ENCODE data around the gene LTBP3. TPM values are rescaled to one million over a fixed set of nuclear protein-coding genes. Genes with fewer than 3 reads are reported as not detected.
"Not testable (repeated sequence)": the region's sequence is repeated elsewhere in the genome, so short reads cannot be mapped to it uniquely, and the experiment has no call there.

The LTBP3 gene
- polyA plus RNA-seq, 1 of the 3 experiments (the other 2 are of a cell fraction), result 167 TPM

- POLR2A ChIA-PET, result interaction anchor here (0.8 kb wide), 1 partner anchor 31 kb away, joined by 3 read pairs; no protein-coding TSS in a partner anchor
- H3K27ac ChIP-seq (ENCODE audit: low read depth in 2 of 2, low read length in 1 of 2), result no peak overlapping the region
Observed at GRCh38 chr11:65516135-65516968, 41.8 kb downstream of the LTBP3 start.

GRCh38 chr11:65512311-65512710 is 45.8 kb downstream of the LTBP3 start:
- not testable (repeated sequence) for H3K9me3 ChIP-seq; H3K9me2 ChIP-seq; H4K20me1 ChIP-seq (ENCODE audit: insufficient read depth); H2AFZ ChIP-seq (ENCODE audit: low read depth); H3K4me2 ChIP-seq; H3K27me3 ChIP-seq (ENCODE audit: insufficient read depth); H3K4me3 ChIP-seq (ENCODE audit: low read depth in 2 of 2, low read length in 1 of 2); DNase-seq; H3K9ac ChIP-seq; H3K27ac ChIP-seq (ENCODE audit: low read depth in 2 of 2, low read length in 1 of 2); H3K4me1 ChIP-seq (ENCODE audit: control insufficient read depth in 1 of 2, insufficient read depth in 2 of 2, low read depth in 1 of 2, low read length in 1 of 2); H3K36me3 ChIP-seq (replicated peaks in 1 of 2; ENCODE audit: control insufficient read depth in 1 of 2, insufficient read depth in 2 of 2, low read length in 1 of 2)
- peaks cover 27% of the 10 kb centered on the region for H3K79me2 ChIP-seq (ENCODE audit: insufficient read depth)
- H3F3A ChIP-seq (replicated peaks; ENCODE audit: insufficient read depth), result peaks cover 59% of the 10 kb centered on the region
- POLR2A ChIA-PET, result interaction anchor here (0.6 to 1.3 kb wide), 2 partner anchors 9 to 99 kb away, joined by 3 to 4 read pairs; no protein-coding TSS in a partner anchor
- WGBS (ENCODE audit: low lambda C conversion rate), result 97% methylated on average over 3 of the region's 3 CpGs
- CTCF ChIA-PET, result interaction anchor here (0.7 to 8.8 kb wide), 9 partner anchors 8 to 146 kb away, joined by 3 to 223 read pairs (median 5); partner anchors contain the start of genes MALAT1, NEAT1 and SCYL1

More at GRCh38 chr11:65516135-65516968, 41.8 kb downstream of the LTBP3 start:
- H3K9me3 ChIP-seq, result no peaks in the 10 kb centered on the region
- no peak overlapping the region for H2AFZ ChIP-seq (ENCODE audit: low read depth)
- CTCF ChIA-PET, result interaction anchor here (1.2 to 2.2 kb wide), 3 partner anchors 25 to 101 kb away, joined by 3 to 9 read pairs (median 3); no protein-coding TSS in a partner anchor
- no peak overlapping the region for H3K4me2 ChIP-seq
- H3K27me3 ChIP-seq (ENCODE audit: insufficient read depth), result no peaks in the 10 kb centered on the region
- peaks cover 23% of the 10 kb centered on the region for H3F3A ChIP-seq (replicated peaks; ENCODE audit: insufficient read depth)
- H3K4me1 ChIP-seq (ENCODE audit: control insufficient read depth in 1 of 2, insufficient read depth in 2 of 2, low read depth in 1 of 2, low read length in 1 of 2), result no peaks in the 10 kb centered on the region
- H4K20me1 ChIP-seq (ENCODE audit: insufficient read depth), result no peaks in the 10 kb centered on the region
- peaks cover 3% of the 10 kb centered on the region; the same call in 1 of the 2 replicates for H3K79me2 ChIP-seq (ENCODE audit: insufficient read depth)
- no peak overlapping the region for H3K4me3 ChIP-seq (ENCODE audit: low read depth in 2 of 2, low read length in 1 of 2)
- H3K36me3 ChIP-seq (replicated peaks in 1 of 2; ENCODE audit: control insufficient read depth in 1 of 2, insufficient read depth in 2 of 2, low read length in 1 of 2), result no peaks in the 10 kb centered on the region
- no peak for DNase-seq
- 71% methylated on average over 5 of the region's 5 CpGs for WGBS (ENCODE audit: low lambda C conversion rate)
- H3K9ac ChIP-seq, result no peak overlapping the region
- TF ChIP-seq RAD21 (IDR thresholded peaks at IDR 0.05; ENCODE audit: low read length) (no peak), RFX5 (IDR thresholded peaks at IDR 0.05; ENCODE audit: low read length) (no peak), EP300 (IDR thresholded peaks at IDR 0.05; ENCODE audit: borderline replicate concordance in 1 of 2, low read depth in 1 of 2, low read length in 1 of 2) (no peak), REST (IDR thresholded peaks at IDR 0.05; ENCODE audit: low read depth, low read length) (no peak), ELF1 (IDR thresholded peaks at IDR 0.05) (no peak), CHD2 (IDR thresholded peaks at IDR 0.05; ENCODE audit: low read length, partially characterized antibody) (no peak), MEF2A (IDR thresholded peaks at IDR 0.05; ENCODE audit: borderline replicate concordance, low read depth) (no peak), SIN3A (IDR thresholded peaks at IDR 0.05; ENCODE audit: borderline replicate concordance, low read depth, low read length) (no peak), FOSL2 (IDR thresholded peaks at IDR 0.05; ENCODE audit: borderline replicate concordance, low read depth) (no peak), GATA2 (CRISPR knock-in tag; IDR thresholded peaks at IDR 0.05) (no peak), RXRA (IDR thresholded peaks at IDR 0.05; ENCODE audit: borderline replicate concordance, low read depth) (no peak), FOXM1 (IDR thresholded peaks at IDR 0.05; ENCODE audit: low read depth) (no peak), IRF3 (IDR thresholded peaks at IDR 0.05; ENCODE audit: low read depth, low read length) (no peak)
- H3K9me2 ChIP-seq, result no peaks in the 10 kb centered on the region
